CD8-positive, alpha-beta memory T cell (primary cell): Measurements from ENCODE around the gene TIPARP. TPM values are rescaled to one million over a fixed set of nuclear protein-coding genes. Genes with fewer than 3 reads are reported as not detected.

Experiments
- CTCF ChIA-PET: fragments of 350-600 bp; sonication (Branson Sonifier 250); formaldehyde crosslinking; loops from one replicate; lab custom pipeline; 2021; ENCODE audit warnings: antibody characterized with exemption; lab: Charles Lee
- POLR2A ChIA-PET: fragments of 350-600 bp; sonication (Branson Sonifier 250); formaldehyde crosslinking; loops from one replicate; lab custom pipeline; 2021; ENCODE audit warnings: antibody characterized with exemption; lab: Charles Lee
- DNase-seq, 5 donors: peaks; one replicate each; pipeline versions ENCODE4 v3.0.0 to v3.0.0-alpha.2; 2020 to 2022; ENCODE audit warnings: mixed read lengths in 1 of 5
- H3K27ac ChIP-seq: one replicate; pipeline ENCODE4 v1.7.0; 2013; ENCODE audit warnings: low read depth, mild to moderate bottlenecking, low read length, moderate library complexity
- H3K27me3 ChIP-seq: 2 replicates; pipeline ENCODE4 v1.7.0; 2013; ENCODE audit warnings: low read length, mild to moderate bottlenecking; ENCODE audit not compliant: insufficient read depth, poor library complexity, severe bottlenecking
- H3K36me3 ChIP-seq: 2 replicates; pipeline ENCODE4 v1.7.0; 2013; ENCODE audit warnings: mild to moderate bottlenecking, low read length, moderate library complexity; ENCODE audit not compliant: insufficient read depth
- H3K4me1 ChIP-seq: 2 replicates; pipeline ENCODE4 v1.7.0; 2013; ENCODE audit warnings: mild to moderate bottlenecking, low read length, moderate library complexity; ENCODE audit not compliant: insufficient read depth
- H3K4me3 ChIP-seq: 2 replicates; pipeline ENCODE4 v1.7.0; 2013; ENCODE audit warnings: mild to moderate bottlenecking, low read length
- H3K9me3 ChIP-seq: 2 replicates; pipeline ENCODE4 v1.7.0; 2013; ENCODE audit warnings: mild to moderate bottlenecking, low read length
- H3K27ac Mint-ChIP-seq, 8 donors: one replicate each; pipeline ENCODE4 v1.8.0; 2020 to 2021; ENCODE audit warnings: mixed read lengths in 8 of 8, mild to moderate bottlenecking in 6 of 8, inconsistent platforms in 3 of 8, moderate library complexity in 3 of 8
- H3K27me3 Mint-ChIP-seq, 2 donors: one replicate each; pipeline ENCODE4 v1.8.0; 2020 to 2021; ENCODE audit warnings: mixed read lengths in 2 of 2, mild to moderate bottlenecking in 1 of 2, moderate library complexity in 1 of 2
- H3K36me3 Mint-ChIP-seq, 3 donors: one replicate each; pipeline ENCODE4 v1.8.0; 2020 to 2021; ENCODE audit warnings: mixed read lengths in 3 of 3, inconsistent platforms in 1 of 3, mild to moderate bottlenecking in 1 of 3
- H3K4me1 Mint-ChIP-seq, 3 donors: one replicate each; pipeline ENCODE4 v1.8.0; 2020 to 2021; ENCODE audit warnings: mixed read lengths in 3 of 3, inconsistent platforms in 1 of 3, mild to moderate bottlenecking in 1 of 3
- H3K4me3 Mint-ChIP-seq, 7 donors: one replicate each; pipeline ENCODE4 v1.8.0; 2020 to 2021; ENCODE audit warnings: mixed read lengths in 7 of 7, mild to moderate bottlenecking in 6 of 7, moderate library complexity in 4 of 7, inconsistent platforms in 2 of 7
- H3K9me3 Mint-ChIP-seq, 5 donors: one replicate each; pipeline ENCODE4 v1.8.0; 2020 to 2022; ENCODE audit warnings: mixed read lengths in 5 of 5, mild to moderate bottlenecking in 3 of 5, moderate library complexity in 2 of 5, inconsistent platforms in 1 of 5
- polyA plus RNA-seq: library from polyadenylated mRNA; unstranded; fragments of 300-500 nt; fragmentation: Illumina TruSeq; gene quantifications from one replicate; pipeline ENCODE4 v1.2.3, GENCODE V29; 2021
- total RNA-seq, 2 experiments: library from RNA; stranded (reverse); gene quantifications; one replicate each; pipeline ENCODE4 v1.2.3, GENCODE V29; 2021

Gene TIPARP
- total and polyA plus RNA-seq, 3 experiments from 2014 or later: 19.8 to 37.0 (median 36.0) TPM

DNA sequence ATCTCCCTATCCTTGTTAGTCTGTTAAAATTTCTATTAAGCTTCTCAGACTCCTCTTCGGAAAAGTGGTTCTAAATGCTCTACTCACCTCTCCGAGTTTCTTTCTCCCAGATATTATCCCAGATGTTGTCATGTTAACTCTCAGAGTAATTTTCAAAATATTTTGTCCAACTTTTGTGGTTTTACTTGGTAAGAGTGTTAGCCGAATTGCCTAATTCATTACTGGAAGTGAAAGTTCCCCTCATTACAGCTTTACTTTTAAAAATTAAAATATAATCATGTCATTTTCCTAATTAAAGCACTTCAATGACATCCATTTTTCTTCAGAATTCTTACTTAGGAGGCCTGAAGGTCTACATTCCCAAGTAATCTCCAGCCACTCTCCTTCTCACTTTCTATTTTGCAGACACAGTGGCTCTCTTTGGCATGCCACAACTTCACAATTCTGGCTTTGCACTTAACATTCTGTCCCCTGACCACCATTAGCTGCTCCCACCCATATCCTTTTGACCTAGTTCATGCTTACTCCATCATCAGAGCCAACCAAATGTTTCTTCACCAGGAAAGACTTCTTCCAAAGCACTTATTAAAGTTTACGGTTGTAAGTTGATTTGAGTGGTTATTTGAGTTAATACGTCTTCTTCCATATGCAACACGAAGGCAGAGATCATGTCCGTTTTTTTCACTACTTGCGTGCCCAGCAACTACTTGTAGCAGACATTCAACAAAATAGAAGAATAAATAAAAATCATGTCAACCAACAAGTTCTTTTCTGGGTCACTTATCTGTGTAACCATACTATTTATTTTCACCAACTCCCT lies 10.2 kb upstream of the TIPARP start:
- H3K9me3 Mint-ChIP-seq: no peaks in the 10 kb centered on the region
- H3K27ac ChIP-seq: no peak overlapping the region
- peaks cover 43 to 61% (median 59%) of the 10 kb centered on the region in 3 donors for H3K4me1 Mint-ChIP-seq
- H3K4me3 ChIP-seq: no peak overlapping the region
- H3K9me3 ChIP-seq: no peaks in the 10 kb centered on the region
- ChIA-PET POLR2A (no interaction called here), CTCF (interaction anchor here (0.8 to 1.6 kb wide), 2 partner anchors 10 to 473 kb away, joined by 3 to 8 read pairs; no protein-coding TSS in a partner anchor)
- H3K36me3 Mint-ChIP-seq: peaks cover 0 to 1% (median 0%) of the 10 kb centered on the region in 3 donors
- H3K27me3 ChIP-seq: no peaks in the 10 kb centered on the region
- no peaks in the 10 kb centered on the region for H3K36me3 ChIP-seq
- H3K27me3 Mint-ChIP-seq: no peaks in the 10 kb centered on the region
- DNase-seq: no peak
- peak overlapping the region; percentile 24 to 90 (median 80) for H3K27ac Mint-ChIP-seq
- peaks cover 20% of the 10 kb centered on the region for H3K4me1 ChIP-seq
- peak overlapping the region in 6 of 7 donors; percentile 4 to 79 (median 61) for H3K4me3 Mint-ChIP-seq

DNA sequence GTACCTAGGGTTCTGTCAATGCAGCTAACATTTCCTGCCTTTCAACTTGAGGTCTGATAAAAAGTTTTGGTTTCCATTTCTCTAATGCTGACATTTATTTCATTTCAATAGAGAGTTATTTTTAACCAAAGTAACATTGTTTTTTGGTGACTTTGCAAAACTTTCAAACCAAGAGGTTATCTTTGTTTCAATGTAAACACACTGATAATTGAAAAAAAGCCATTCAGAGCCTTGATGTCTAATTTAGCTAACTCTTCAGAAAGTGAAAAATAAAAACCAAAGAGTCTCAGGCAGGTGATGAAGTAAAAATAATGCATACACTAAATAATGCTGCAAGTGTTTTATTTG lies 9.6 kb upstream of the TIPARP start:
- no peak for DNase-seq
- ChIA-PET CTCF (interaction anchor here (0.8 to 1.6 kb wide), 2 partner anchors 9 to 472 kb away, joined by 3 to 8 read pairs; no protein-coding TSS in a partner anchor), POLR2A (no interaction called here)
- H3K9me3 Mint-ChIP-seq: no peaks in the 10 kb centered on the region
- H3K27ac ChIP-seq: no peak overlapping the region
- peak overlapping the region in 5 of 7 donors; percentile 48 to 79 (median 62) for H3K4me3 Mint-ChIP-seq
- H3K4me1 Mint-ChIP-seq: peaks cover 43 to 61% (median 59%) of the 10 kb centered on the region in 3 donors
- H3K36me3 Mint-ChIP-seq: peaks cover 0 to 1% (median 0%) of the 10 kb centered on the region in 3 donors
- H3K36me3 ChIP-seq: no peaks in the 10 kb centered on the region
- no peak overlapping the region for H3K4me3 ChIP-seq
- no peaks in the 10 kb centered on the region for H3K9me3 ChIP-seq
- H3K27me3 Mint-ChIP-seq: no peaks in the 10 kb centered on the region
- no peaks in the 10 kb centered on the region for H3K27me3 ChIP-seq
- peak overlapping the region in 7 of 8 donors; percentile 43 to 90 (median 81) for H3K27ac Mint-ChIP-seq
- peaks cover 20% of the 10 kb centered on the region for H3K4me1 ChIP-seq

DNA sequence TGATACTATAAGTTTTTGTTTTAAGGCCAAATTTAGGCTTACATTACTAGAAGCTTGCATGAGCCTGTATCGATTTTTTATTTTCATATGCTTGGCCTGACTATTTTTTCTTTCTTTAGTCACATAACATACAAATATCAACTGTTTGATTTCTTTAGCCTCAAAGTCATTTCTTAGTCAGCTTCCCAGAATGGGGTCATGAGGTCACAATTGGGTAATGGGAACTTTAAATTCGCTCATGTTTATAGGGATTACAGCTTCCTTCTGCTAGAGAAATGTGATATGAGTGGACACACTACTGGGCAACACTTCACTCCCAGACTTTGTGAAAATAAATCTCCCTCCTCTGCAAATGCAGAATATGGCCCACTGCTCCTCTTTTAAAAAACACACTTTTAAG lies 9.1 kb upstream of the TIPARP start:
- Mint-ChIP-seq H3K36me3 (peaks cover 0 to 1% (median 0%) of the 10 kb centered on the region in 3 donors), H3K27me3 (no peaks in the 10 kb centered on the region), H3K9me3 (no peaks in the 10 kb centered on the region), H3K4me1 (peaks cover 43 to 61% (median 59%) of the 10 kb centered on the region in 3 donors), H3K27ac (peak overlapping the region in 5 of 8 donors; percentile 43 to 88 (median 81)), H3K4me3 (peak overlapping the region in 5 of 7 donors; percentile 39 to 79 (median 62))
- Histone ChIP-seq H3K27ac (no peak overlapping the region), H3K27me3 (no peaks in the 10 kb centered on the region), H3K4me1 (peaks cover 20% of the 10 kb centered on the region), H3K4me3 (no peak overlapping the region), H3K36me3 (no peaks in the 10 kb centered on the region), H3K9me3 (no peaks in the 10 kb centered on the region)
- ChIA-PET CTCF (interaction anchor here (0.8 to 1.6 kb wide), 2 partner anchors 8 to 472 kb away, joined by 3 to 8 read pairs; no protein-coding TSS in a partner anchor), POLR2A (no interaction called here)
- DNase-seq: no peak

DNA sequence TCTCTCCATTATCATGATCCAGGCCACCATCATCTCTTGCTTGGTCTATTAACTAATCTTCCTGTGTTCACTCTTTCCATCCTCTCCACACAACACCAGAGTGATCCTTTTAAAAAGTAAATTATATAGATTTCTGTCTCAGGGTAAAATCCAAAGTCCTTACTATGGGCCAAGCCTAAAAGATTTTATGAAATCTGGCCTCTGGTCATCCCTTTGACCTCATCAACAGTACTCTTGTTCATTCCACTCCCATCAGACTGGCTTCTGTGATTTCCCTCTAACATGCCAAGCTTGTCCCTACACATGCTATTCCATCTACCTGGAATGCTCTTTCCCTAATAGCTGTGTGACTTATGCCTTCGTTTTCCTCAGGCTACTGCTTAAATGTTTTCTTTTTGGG lies 8.3 kb upstream of the TIPARP start:
- POLR2A ChIA-PET: no interaction called here
- H3K27ac Mint-ChIP-seq: peak overlapping the region in 5 of 8 donors; percentile 12 to 81 (median 57)

DNA sequence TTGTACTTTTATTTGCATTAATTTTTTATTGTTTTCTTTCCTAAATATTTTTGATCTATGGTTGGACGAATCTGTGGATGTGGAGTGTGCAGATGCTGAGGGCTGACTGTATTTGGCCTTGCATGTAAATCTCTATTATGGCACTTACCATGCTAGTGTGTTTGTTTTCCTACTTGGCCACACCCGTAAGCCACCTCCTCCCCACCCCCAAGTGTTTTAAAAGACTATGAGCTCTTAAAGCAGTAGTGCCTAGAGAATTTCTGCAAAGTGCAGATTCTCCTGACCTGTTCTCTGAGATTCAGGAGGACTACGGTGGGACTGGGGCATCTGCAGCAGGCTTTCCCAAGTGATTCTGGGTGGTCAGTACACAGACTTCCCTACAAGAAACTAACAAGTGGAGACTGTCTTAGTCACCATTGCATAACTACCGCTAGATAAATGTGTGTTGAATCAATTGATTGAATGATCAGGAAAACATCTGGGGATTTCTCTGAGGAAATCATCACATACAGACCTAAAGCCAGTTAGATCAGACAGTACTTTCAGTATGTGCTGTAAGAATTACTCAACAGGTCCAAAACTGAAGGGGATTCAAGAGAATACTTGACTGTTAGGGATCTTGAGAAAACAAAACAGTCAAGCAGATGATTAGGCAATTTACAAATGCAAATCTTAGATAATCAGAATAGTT lies 6.2 kb upstream of the TIPARP start:
- no peak overlapping the region for H3K27ac ChIP-seq
- H3K4me1 Mint-ChIP-seq: peaks cover 40 to 62% (median 55%) of the 10 kb centered on the region in 3 donors
- peak overlapping the region in 2 of 8 donors; percentile 24 to 36 for H3K27ac Mint-ChIP-seq
- DNase-seq: no peak
- no peak overlapping the region for H3K4me3 ChIP-seq
- H3K9me3 ChIP-seq: no peaks in the 10 kb centered on the region
- peak overlapping the region in 6 of 7 donors; percentile 4 to 63 (median 30) for H3K4me3 Mint-ChIP-seq
- peaks cover 0 to 1% (median 0%) of the 10 kb centered on the region in 3 donors for H3K36me3 Mint-ChIP-seq
- no peaks in the 10 kb centered on the region for H3K9me3 Mint-ChIP-seq
- peaks cover 20% of the 10 kb centered on the region for H3K4me1 ChIP-seq
- H3K27me3 Mint-ChIP-seq: no peaks in the 10 kb centered on the region
- CTCF ChIA-PET: interaction anchor here (1.5 kb wide), 1 partner anchor 113 kb away, joined by 4 read pairs; the partner anchor contains the start of gene SSR3
- H3K36me3 ChIP-seq: no peaks in the 10 kb centered on the region
- POLR2A ChIA-PET: no interaction called here
- no peaks in the 10 kb centered on the region for H3K27me3 ChIP-seq

More for the DNA sequence above, 8.3 kb upstream of the TIPARP start:
- H3K27me3 Mint-ChIP-seq: no peaks in the 10 kb centered on the region
- Histone ChIP-seq H3K4me3 (no peak overlapping the region), H3K4me1 (peaks cover 20% of the 10 kb centered on the region), H3K27ac (no peak overlapping the region), H3K9me3 (no peaks in the 10 kb centered on the region), H3K27me3 (no peaks in the 10 kb centered on the region), H3K36me3 (no peaks in the 10 kb centered on the region)
- H3K9me3 Mint-ChIP-seq: no peaks in the 10 kb centered on the region
- peak overlapping the region in 2 of 7 donors; percentile 29 to 35 for H3K4me3 Mint-ChIP-seq
- CTCF ChIA-PET: interaction anchor here (0.9 kb wide), 1 partner anchor 416 kb away, joined by 4 read pairs; no protein-coding TSS in a partner anchor
- H3K36me3 Mint-ChIP-seq: peaks cover 0 to 1% (median 0%) of the 10 kb centered on the region in 3 donors
- peaks cover 43 to 61% (median 58%) of the 10 kb centered on the region in 3 donors for H3K4me1 Mint-ChIP-seq
- no peak for DNase-seq

DNA sequence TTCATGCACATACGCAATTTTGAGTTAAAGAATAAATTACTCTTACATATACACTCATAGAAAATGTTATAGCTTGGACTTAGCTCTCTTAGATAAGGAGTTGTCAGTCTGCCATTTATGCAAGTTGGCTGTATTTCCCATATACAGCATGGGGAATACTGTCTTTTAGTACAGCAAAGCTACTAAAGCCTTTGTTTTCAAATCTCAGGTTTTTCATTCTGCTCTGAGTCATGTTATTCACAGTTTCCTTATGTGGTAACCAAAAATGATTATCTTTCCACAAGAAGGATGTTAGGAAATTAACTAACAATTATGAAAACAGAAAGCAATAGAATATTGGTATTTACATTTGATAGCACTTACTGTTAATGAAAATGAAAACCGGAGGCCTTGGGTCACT lies 4.3 kb upstream of the TIPARP start:
- DNase-seq: no peak
- Mint-ChIP-seq H3K9me3 (no peaks in the 10 kb centered on the region), H3K4me3 (no peak overlapping the region), H3K27ac (no peak overlapping the region), H3K27me3 (no peaks in the 10 kb centered on the region), H3K36me3 (peaks cover 0 to 5% (median 1%) of the 10 kb centered on the region in 3 donors), H3K4me1 (peaks cover 39 to 52% (median 48%) of the 10 kb centered on the region in 3 donors)
- H3K27ac ChIP-seq: no peak overlapping the region
- no peaks in the 10 kb centered on the region for H3K27me3 ChIP-seq
- H3K4me3 ChIP-seq: no peak overlapping the region
- no peaks in the 10 kb centered on the region for H3K9me3 ChIP-seq
- H3K36me3 ChIP-seq: no peaks in the 10 kb centered on the region
- H3K4me1 ChIP-seq: peaks cover 14% of the 10 kb centered on the region
- CTCF ChIA-PET: interaction anchor here (1.6 kb wide), 1 partner anchor 467 kb away, joined by 6 read pairs; no protein-coding TSS in a partner anchor
- POLR2A ChIA-PET: no interaction called here

DNA sequence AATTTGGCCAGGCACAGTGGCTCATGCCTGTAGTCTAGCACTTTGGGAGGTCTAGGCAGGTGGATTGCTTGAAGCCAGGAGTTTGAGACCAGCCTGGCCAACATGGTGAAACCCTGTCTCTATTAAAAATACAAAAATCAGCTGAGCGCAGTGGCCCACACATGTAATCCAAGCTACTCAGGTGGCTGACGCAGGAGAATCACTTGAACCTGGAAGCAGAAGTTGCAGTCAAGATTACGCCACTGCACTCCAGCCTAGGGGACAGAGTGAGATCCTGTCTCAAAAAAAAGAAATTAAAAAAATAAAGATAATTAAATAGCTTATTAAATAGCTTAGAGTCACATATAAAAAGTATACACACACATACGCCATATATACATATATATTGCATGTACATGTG lies 3.7 kb upstream of the TIPARP start:
- Histone ChIP-seq H3K27me3 (no peaks in the 10 kb centered on the region), H3K4me1 (peaks cover 11% of the 10 kb centered on the region), H3K9me3 (no peaks in the 10 kb centered on the region), H3K27ac (no peak overlapping the region), H3K36me3 (no peaks in the 10 kb centered on the region), H3K4me3 (no peak overlapping the region)
- H3K4me3 Mint-ChIP-seq: no peak overlapping the region
- H3K36me3 Mint-ChIP-seq: peaks cover 0 to 8% (median 1%) of the 10 kb centered on the region in 3 donors
- no peaks in the 10 kb centered on the region for H3K9me3 Mint-ChIP-seq
- DNase-seq: no peak
- H3K27me3 Mint-ChIP-seq: no peaks in the 10 kb centered on the region
- peaks cover 33 to 46% (median 42%) of the 10 kb centered on the region in 3 donors for H3K4me1 Mint-ChIP-seq
- ChIA-PET CTCF (interaction anchor here (0.7 to 1.6 kb wide), 4 partner anchors 147 to 467 kb away, joined by 3 to 6 read pairs (median 4); no protein-coding TSS in a partner anchor), POLR2A (no interaction called here)
- H3K27ac Mint-ChIP-seq: no peak overlapping the region
